ENCODE measurements around the gene PDE3A. TPM values are rescaled to one million over a fixed set of nuclear protein-coding genes. Genes with fewer than 3 reads are reported as not detected.

Gene PDE3A
- total RNA-seq, 2 donors from 2014 or later, result 78.3 to 110 TPM

GRCh38 chr12:20367583-20368113, 689 bp upstream of the PDE3A start:
- Histone ChIP-seq H3K27me3 (replicated peaks; ENCODE audit: insufficient read depth) (no peaks in the 10 kb centered on the region), H3K4me3 (peak overlapping the region; percentile 86), H3K4me1 (ENCODE audit: control insufficient read depth in 1 of 2, low read depth in 2 of 2) (peaks cover 4 to 9% of the 10 kb centered on the region in 2 donors), H3K27ac (peak overlapping the region; percentile 93 to 97), H3K36me3 (no peaks in the 10 kb centered on the region), H3K9me3 (no peaks in the 10 kb centered on the region)
- no peak for TF ChIP-seq CTCF (IDR thresholded peaks at IDR 0.05)
- ATAC-seq (ENCODE audit: insufficient number of reproducible peaks, low FRiP score, low read depth), result no peak
- no peak for DNase-seq (ENCODE audit: low spot score)

GRCh38 chr12:20368651-20369304, 441 bp downstream of the PDE3A start:
- Histone ChIP-seq H3K9me3 (no peaks in the 10 kb centered on the region), H3K36me3 (no peaks in the 10 kb centered on the region), H3K27ac (peak overlapping the region; percentile 93 to 97), H3K4me1 (ENCODE audit: control insufficient read depth in 1 of 2, low read depth in 2 of 2) (peaks cover 4 to 9% of the 10 kb centered on the region in 2 donors), H3K4me3 (peak overlapping the region; percentile 86), H3K27me3 (replicated peaks; ENCODE audit: insufficient read depth) (no peaks in the 10 kb centered on the region)
- no peak for DNase-seq (ENCODE audit: low spot score)
- peak; percentile 34 for ATAC-seq (ENCODE audit: insufficient number of reproducible peaks, low FRiP score, low read depth)
- TF ChIP-seq CTCF (IDR thresholded peaks at IDR 0.05), result no peak

GRCh38 chr12:20369305-20370013, 1.1 kb downstream of the PDE3A start:
- H3K4me1 ChIP-seq (ENCODE audit: control insufficient read depth in 1 of 2, low read depth in 2 of 2), result peaks cover 4 to 9% of the 10 kb centered on the region in 2 donors
- H3K27me3 ChIP-seq (replicated peaks; ENCODE audit: insufficient read depth), result no peaks in the 10 kb centered on the region
- peak; percentile 52 for DNase-seq (ENCODE audit: low spot score)
- ATAC-seq (ENCODE audit: insufficient number of reproducible peaks, low FRiP score, low read depth), result peak; percentile 45
- H3K4me3 ChIP-seq, result peak overlapping the region; percentile 86
- no peaks in the 10 kb centered on the region for H3K9me3 ChIP-seq
- H3K36me3 ChIP-seq, result no peaks in the 10 kb centered on the region
- peak; percentile 44 for TF ChIP-seq CTCF (IDR thresholded peaks at IDR 0.05)
- peak overlapping the region; percentile 93 to 97 for H3K27ac ChIP-seq

GRCh38 chr12:20370014-20370386, 1.7 kb downstream of the PDE3A start:
- Histone ChIP-seq H3K4me3 (peak overlapping the region; percentile 86), H3K9me3 (no peaks in the 10 kb centered on the region), H3K27me3 (replicated peaks; ENCODE audit: insufficient read depth) (no peaks in the 10 kb centered on the region), H3K27ac (peak overlapping the region; percentile 93 to 97), H3K36me3 (no peaks in the 10 kb centered on the region), H3K4me1 (ENCODE audit: control insufficient read depth in 1 of 2, low read depth in 2 of 2) (peaks cover 4 to 12% of the 10 kb centered on the region in 2 donors)
- TF ChIP-seq CTCF (IDR thresholded peaks at IDR 0.05), result no peak
- ATAC-seq (ENCODE audit: insufficient number of reproducible peaks, low FRiP score, low read depth) (no peak), DNase-seq (ENCODE audit: low spot score) (no peak)

GRCh38 chr12:20370866-20371519, 2.7 kb downstream of the PDE3A start:
- H3K9me3 ChIP-seq, result no peaks in the 10 kb centered on the region
- peak overlapping the region; percentile 93 to 97 for H3K27ac ChIP-seq
- no peak for DNase-seq (ENCODE audit: low spot score)
- H3K27me3 ChIP-seq (replicated peaks; ENCODE audit: insufficient read depth), result no peaks in the 10 kb centered on the region
- H3K36me3 ChIP-seq, result no peaks in the 10 kb centered on the region
- H3K4me3 ChIP-seq, result peak overlapping the region; percentile 86
- no peak for TF ChIP-seq CTCF (IDR thresholded peaks at IDR 0.05)
- ATAC-seq (ENCODE audit: insufficient number of reproducible peaks, low FRiP score, low read depth), result no peak
- H3K4me1 ChIP-seq (ENCODE audit: control insufficient read depth in 1 of 2, low read depth in 2 of 2), result peaks cover 13 to 21% of the 10 kb centered on the region in 2 donors

Measured in thoracic aorta (tissue), 2 donors.